ENCODE data around the gene KDF1.

The KDF1 gene

GRCh38 chr1:26913754-26914619 lies 46.3 kb downstream of the KDF1 start, which contains the start of gene NR0B2:
TSS of gene NR0B2 (minus strand) at chr1:26913975. CDS start at chr1:26913940, 35 bp downstream.
- peak; percentile 99 for DNase-seq

DNA sequence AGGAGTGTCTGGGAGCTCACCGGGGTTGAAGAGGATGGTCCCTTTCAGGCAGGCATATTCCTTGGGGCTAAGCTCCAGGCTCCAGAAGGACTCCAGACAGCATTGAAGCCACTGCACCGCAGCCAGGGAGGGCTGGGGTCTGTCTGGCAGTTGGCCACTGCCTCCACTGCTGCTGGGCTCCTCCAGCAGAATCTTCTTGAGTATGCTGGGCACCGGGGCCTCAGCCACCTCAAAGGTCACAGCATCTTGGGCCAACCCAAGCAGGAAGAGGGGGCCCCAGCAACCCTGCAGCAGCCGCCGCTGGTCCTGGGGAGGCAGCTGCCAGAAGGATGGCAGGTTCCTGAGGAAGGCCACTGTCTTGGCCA lies 46.9 kb downstream of the KDF1 start:
- no peak for DNase-seq

DNA sequence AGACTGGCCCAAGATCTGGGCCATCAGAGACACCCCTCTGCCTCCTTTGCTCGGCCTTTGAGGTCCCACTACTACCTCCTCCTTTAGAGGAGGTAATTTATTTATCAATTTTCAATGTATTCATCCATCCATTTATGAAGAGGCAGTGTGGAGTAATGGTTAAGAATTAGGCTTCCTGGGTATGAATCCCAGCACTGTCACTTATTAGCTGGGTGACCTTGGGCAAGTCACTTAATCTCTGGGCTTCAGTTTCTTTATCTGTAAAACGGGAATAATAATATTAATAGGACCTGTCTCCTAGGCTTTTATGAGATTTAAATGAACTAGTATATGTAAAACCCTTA lies 48.1 kb downstream of the KDF1 start:
- no peak for DNase-seq

DNA sequence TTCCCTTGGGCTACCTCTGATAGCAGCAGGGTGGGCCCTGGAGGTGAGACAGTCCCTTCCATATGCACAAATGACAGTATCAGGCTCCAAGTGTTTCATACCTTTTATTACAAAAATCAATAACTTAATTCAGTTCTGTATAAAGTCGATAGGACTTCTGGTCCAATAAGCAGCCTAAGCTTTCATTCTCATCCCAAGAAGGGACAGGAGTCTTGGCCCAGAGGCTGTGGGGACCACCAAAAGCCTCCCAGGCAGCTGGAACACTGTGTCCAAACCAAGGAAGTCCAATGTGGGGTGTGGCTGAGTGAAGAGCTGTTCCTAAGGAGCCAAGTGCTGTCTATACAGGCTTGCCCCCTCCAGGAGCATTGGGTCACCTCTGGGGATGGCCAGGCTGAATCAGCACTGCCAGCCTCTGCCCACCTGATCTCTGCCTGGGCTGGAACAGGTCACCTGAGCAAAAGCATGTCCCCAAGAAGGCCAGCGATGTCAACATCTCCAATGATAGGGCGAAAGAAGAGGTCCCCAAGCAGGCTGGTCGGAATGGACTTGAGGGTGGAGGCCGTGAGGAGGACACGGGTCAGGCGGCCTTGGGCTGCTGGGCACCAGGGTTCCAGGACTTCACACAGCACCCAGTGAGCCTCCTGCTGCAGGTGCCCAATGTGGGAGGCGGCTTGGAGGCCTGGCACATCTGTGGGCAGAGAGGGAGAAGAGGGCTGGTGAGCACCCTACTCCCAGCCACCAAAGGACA lies 48.7 kb downstream of the KDF1 start:
- no peak for DNase-seq

GRCh38 chr1:26910343-26911160 lies 49.7 kb downstream of the KDF1 start:
- no peak for DNase-seq

DNA sequence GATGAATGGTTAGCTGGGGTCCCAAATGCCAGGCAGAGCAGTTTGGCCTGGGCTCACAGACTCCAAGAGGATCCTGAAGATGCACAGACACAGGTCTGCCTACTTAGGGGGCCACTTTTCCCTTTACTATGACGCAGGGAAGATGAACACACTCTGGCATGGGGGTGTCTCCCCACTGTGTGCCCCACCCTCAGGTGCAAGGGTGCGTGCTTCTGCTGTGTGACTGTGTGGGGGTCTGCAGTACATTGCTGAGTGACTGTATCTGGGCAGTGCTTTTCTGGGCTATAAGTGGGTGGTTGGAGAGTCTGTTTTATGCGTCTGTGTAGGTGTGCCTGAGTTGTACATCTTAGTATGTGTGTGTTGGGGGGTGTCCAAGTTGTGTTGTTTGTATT lies 50.3 kb downstream of the KDF1 start:
- no peak for DNase-seq

DNA sequence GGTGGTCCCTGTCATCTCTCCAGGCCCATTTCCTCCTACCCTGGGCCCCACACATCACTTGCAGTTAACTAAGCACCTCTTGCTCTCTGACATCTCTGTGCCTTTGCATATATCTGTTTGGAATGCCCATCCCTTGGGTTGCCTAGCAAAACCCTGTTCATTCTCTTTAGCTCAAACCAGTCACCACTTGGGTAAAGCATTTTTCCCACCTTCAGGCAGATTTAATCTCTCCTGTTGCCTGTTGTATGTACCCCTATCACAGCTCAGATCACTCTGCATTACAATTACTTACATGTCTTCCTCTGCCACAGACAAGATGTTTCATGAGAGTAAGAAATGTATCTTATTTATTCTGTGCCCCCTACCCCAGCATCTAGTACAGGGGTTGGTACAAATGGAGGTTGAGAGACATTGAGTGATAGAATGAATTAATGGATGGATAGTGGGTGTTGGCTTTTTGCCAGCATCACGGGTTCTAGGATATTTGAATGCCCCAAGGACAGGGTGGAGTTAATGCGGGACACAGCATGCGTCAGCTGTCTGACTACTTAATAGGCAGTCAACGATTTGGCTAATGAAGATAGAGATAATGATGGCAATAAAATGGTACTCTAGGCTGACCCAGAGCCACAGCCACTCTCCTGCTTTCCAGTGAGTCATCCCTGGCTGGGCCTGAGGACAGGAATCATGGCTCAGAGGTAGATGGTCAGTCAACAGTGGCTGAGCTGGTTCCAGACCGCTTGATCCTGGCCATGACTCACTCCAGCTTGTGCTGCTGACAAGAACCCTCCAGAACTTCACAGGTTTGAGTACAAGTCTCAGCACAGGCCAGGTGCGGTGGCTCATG lies 53.0 kb downstream of the KDF1 start:
- DNase-seq, result no peak

- DNase-seq, result no peak
Observed at GRCh38 chr1:26900815-26901511, 59.3 kb downstream of the KDF1 start.

DNA sequence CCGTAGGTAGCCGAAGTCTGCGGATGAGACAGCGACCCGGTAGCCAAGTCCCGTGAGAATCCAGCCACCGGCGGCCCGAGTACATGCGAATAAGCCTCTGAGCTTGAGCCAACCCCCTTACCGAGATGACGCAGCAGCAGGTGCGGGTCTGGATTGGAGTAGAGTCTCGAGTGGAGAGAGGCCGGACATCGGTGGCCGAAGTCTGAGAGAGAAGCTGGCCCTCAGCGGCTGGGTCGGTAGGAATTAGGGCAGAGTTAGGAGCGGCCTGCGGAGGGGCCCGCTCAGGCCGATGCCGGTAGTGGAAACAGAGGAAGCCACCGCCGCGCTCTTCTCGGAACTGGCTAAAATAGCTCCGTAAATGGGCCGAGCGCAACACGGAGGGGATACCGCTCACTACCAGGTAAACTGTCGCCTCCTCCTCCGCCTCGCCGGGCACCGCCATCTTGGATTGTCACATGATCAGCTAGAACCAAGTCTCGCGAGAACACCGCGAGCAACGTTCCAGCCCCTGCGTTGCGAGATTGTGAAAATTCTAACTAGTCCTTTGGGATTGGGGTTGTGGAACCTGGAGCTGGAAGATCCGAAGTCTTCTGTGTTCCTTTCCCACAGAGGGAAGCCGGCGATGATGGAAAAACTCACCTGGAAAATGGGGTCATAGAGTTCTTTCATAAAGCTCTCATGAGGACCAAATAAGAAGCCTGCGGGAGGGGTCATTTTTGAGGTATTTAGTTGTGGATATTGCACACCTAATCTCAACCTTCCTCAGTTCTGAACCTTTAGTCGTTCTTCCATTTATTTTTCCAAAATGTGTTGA lies 60.1 kb downstream of the KDF1 start, which contains the start of gene GPATCH3:
Gene GPATCH3 (minus strand): TSS at position 467 of the 814 bp plus-strand sequence. CDS start 25 bp downstream, at position 442.
- DNase-seq, result peak; percentile 87
